ENCODE data around the gene ASZ1. TPM values are rescaled to one million over a fixed set of nuclear protein-coding genes. Genes with fewer than 3 reads are reported as not detected.

ASZ1 gene
- total and polyA plus RNA-seq, 2 of the 4 experiments (the other 2 are of a cell fraction) = not detected

DNA sequence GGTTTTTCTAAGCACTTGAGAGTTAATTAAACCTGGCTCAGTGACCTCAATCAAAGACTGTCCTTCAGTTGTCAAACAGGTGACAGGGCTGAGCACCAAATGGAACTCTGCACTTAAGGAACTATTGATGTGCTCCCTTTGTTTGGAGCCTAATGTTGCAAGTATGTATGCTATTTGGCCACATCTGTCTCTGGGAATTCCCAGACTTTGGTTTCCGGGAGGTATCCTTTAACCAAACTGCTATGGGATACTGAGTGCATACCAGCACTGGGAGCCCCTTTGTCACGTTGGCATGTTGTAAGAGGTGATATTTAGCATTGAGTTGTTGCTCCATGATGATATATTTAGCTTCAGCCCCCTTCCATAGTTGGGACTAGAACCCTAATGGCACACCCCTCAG, 25.2 kb downstream of the ASZ1 start:
- H3K9ac ChIP-seq (ENCODE audit: low read depth, low read length) = no peak overlapping the region
- H3K27me3 ChIP-seq (ENCODE audit: control insufficient read depth, insufficient read depth, low read length) = no peaks in the 10 kb centered on the region
- H3K4me3 ChIP-seq (ENCODE audit: insufficient read depth, low read depth, low read length) = no peak overlapping the region
- H2AK9ac ChIP-seq (replicated peaks; ENCODE audit: low read depth, low read length, poor library complexity) = no peak overlapping the region
- H2BK5ac ChIP-seq (ENCODE audit: low read depth, low read length, poor library complexity, severe bottlenecking) = no peak overlapping the region
- H2AK5ac ChIP-seq (ENCODE audit: low read depth, low read length) = no peak overlapping the region
- no peak overlapping the region for H3K56ac ChIP-seq (ENCODE audit: extremely low read depth, insufficient read depth, low read length)
- ChIA-PET CTCF (interaction anchor here (0.6 kb wide), 1 partner anchor 349 kb away, joined by 5 read pairs; no protein-coding TSS in a partner anchor), POLR2A (ENCODE audit: unreplicated experiment) (no interaction called here)
- peak; percentile 35 for DNase-seq
- no peak overlapping the region; the same call in 2 of the 3 replicates for H2BK15ac ChIP-seq (ENCODE audit: low read depth, low read length)
- H4K8ac ChIP-seq (ENCODE audit: low read depth in 2 of 2, low read length in 2 of 2) = 0 out of 4 replicates have a peak overlapping the region, but pooled peaks have one; percentile 25 to 35
- no peaks in the 10 kb centered on the region for H3K9me3 ChIP-seq (ENCODE audit: control insufficient read depth, insufficient read depth, low read length)
- intact Hi-C loops (cut with micrococcal nuclease) (no loop called here), in situ Hi-C loops (cut with MboI; ENCODE audit: low sequenced_read_pairs) (no loop called here), dilution Hi-C loops (cut with HindIII; ENCODE audit: low sequenced_read_pairs, unreplicated experiment) (no loop called here)
- no peak for TF ChIP-seq NFE2L2 (IDR thresholded peaks at IDR 0.05; ENCODE audit: low read depth, low read length)
- TF ChIP-seq MAZ (IDR thresholded peaks at IDR 0.05; ENCODE audit: borderline replicate concordance, low read depth, low read length) = no peak
- no peak for TF ChIP-seq RFX5 (IDR thresholded peaks at IDR 0.05; ENCODE audit: low read depth, low read length)
- no peak for TF ChIP-seq MAFK (IDR thresholded peaks at IDR 0.05; ENCODE audit: low read depth, low read length)
- TF ChIP-seq MXI1 (IDR thresholded peaks at IDR 0.05; ENCODE audit: borderline replicate concordance, low read depth, low read length) = no peak
- no peak for TF ChIP-seq FOS (IDR thresholded peaks at IDR 0.05; ENCODE audit: low read depth, low read length)
- no peak overlapping the region for H3K14ac ChIP-seq (replicated peaks; ENCODE audit: low read depth, low read length)
- H3K9me1 ChIP-seq (ENCODE audit: insufficient read depth, low read length) = no peaks in the 10 kb centered on the region; the same call in 1 of the 2 replicates
- no peaks in the 10 kb centered on the region for H3K36me3 ChIP-seq (ENCODE audit: control insufficient read depth, insufficient read depth, low read length)
- peak; percentile 82 for ATAC-seq (ENCODE audit: low read depth)
- BruUV-seq (replicated peaks) = no TSS peak
- H3K23ac ChIP-seq (ENCODE audit: low read depth, low read length) = no peak overlapping the region
- H4K20me1 ChIP-seq (ENCODE audit: insufficient read depth, low read length) = no peaks in the 10 kb centered on the region
- peak overlapping the region; percentile 39; the same call in 1 of the 2 replicates for H4K5ac ChIP-seq (ENCODE audit: low read depth, low read length)
- no peaks in the 10 kb centered on the region for H3K79me1 ChIP-seq (ENCODE audit: low read depth in 1 of 2, low read length in 2 of 2)
- H3K27ac ChIP-seq (ENCODE audit: insufficient read depth, low read length) = no peak overlapping the region
- peak overlapping the region; percentile 40 for H2BK20ac ChIP-seq (ENCODE audit: low read depth, low read length)
- no peak overlapping the region for H3K4me2 ChIP-seq (ENCODE audit: low read depth, low read length)
- no CpG with 5 or more reads among the region's 2 CpGs for WGBS, 2 experiments (ENCODE audit: extremely low coverage in 2 of 2, insufficient read length in 1 of 2)
- H3K4me1 ChIP-seq (ENCODE audit: control insufficient read depth, insufficient read depth, low read length) = peaks cover 2% of the 10 kb centered on the region; the same call in 1 of the 2 replicates
- no peak overlapping the region for H2AFZ ChIP-seq (replicated peaks; ENCODE audit: low read length, poor library complexity)
- no peak overlapping the region for H4K91ac ChIP-seq (ENCODE audit: insufficient read depth, low read depth, low read length)
- H3K18ac ChIP-seq (ENCODE audit: low read depth, low read length) = peak overlapping the region; percentile 54; the same call in 1 of the 2 replicates
- peak overlapping the region; percentile 58; the same call in 1 of the 2 replicates for H2BK120ac ChIP-seq (ENCODE audit: low read depth, low read length)
- H3K4ac ChIP-seq (ENCODE audit: low read depth, low read length) = peak overlapping the region; percentile 60; the same call in 1 of the 2 replicates
